HCT116 (cell line): ENCODE results near the gene PMF1. TPM values are rescaled to one million over a fixed set of nuclear protein-coding genes. Genes with fewer than 3 reads are reported as not detected.

ENCODE experiments used
- ATAC-seq: fragments of 200-7000 bp; cut with Tn5 transposase; 2 replicates; pipeline ENCODE4 v1.9.1; 2020; ENCODE audit warnings: mild to moderate bottlenecking, moderate library complexity
- BruUV-seq: library from RNA; stranded (reverse); fragments of 400-500 nt; replicated peaks from 2 replicates; lab custom pipeline; 2021; lab: Mats Ljungman, UMichigan
- CTCF ChIA-PET: fragments of 300-600 bp; sonication (Branson Sonifier 250); formaldehyde crosslinking; loops from one replicate; lab custom pipeline; 2021; ENCODE audit warnings: antibody characterized with exemption; lab: Charles Lee
- POLR2A ChIA-PET: fragments of 300-600, 350-600 bp; sonication (Branson Sonifier 250); formaldehyde crosslinking; loops from one replicate; lab custom pipeline; 2021; ENCODE audit warnings: antibody characterized with exemption; lab: Charles Lee
- RAD21 ChIA-PET, 2 experiments: fragments of 300-600 bp; sonication (Branson Sonifier 250); formaldehyde crosslinking; loops; one replicate each; lab custom pipeline; 2023; ENCODE audit warnings: low total read pairs in 2 of 2; ENCODE audit not compliant: uncharacterized antibody in 2 of 2, unreplicated experiment in 2 of 2, low non-redundant PET in 1 of 2; lab: Charles Lee
- DNase-seq: peaks from one replicate; pipeline ENCODE4 v3.0.0-alpha.2; 2010; ENCODE audit warnings: low read depth, low spot score
- H2AFZ ChIP-seq: fragments of 200-600 bp; shearing (Covaris generic), sonication (generic); 2 replicates; pipeline ENCODE4 v1.6.1; 2017; ENCODE audit warnings: low read depth, mixed run types, mixed read lengths, antibody characterized with exemption, low read length; ENCODE audit not compliant: poor library complexity, severe bottlenecking
- H3K27ac ChIP-seq: 2 replicates; pipeline ENCODE4 v1.5.1; 2012; ENCODE audit warnings: low read depth, low read length
- H3K27me3 ChIP-seq: fragments of 200-600 bp; sonication (generic); 2 replicates; pipeline ENCODE4 v1.6.1; 2016; ENCODE audit warnings: mixed run types, low read length, mixed read lengths; ENCODE audit not compliant: insufficient read depth
- H3K36me3 ChIP-seq, 2 experiments: fragments of 200-500 bp in 1 of 2; fragments of 200-600 bp in 1 of 2; sonication (Bioruptor generic) in 1 of 2; sonication (generic) in 1 of 2; 2 replicates each; pipeline versions ENCODE4 v1.5.1 to v1.6.1; 2014 to 2016; ENCODE audit warnings: low read length in 2 of 2, inconsistent platforms in 1 of 2, mixed read lengths in 1 of 2, mixed run types in 1 of 2; ENCODE audit not compliant: insufficient read depth in 2 of 2, control insufficient read depth in 1 of 2
- H3K4me1 ChIP-seq, 2 experiments: fragments of 200-600 bp in 1 of 2; sonication (generic) in 1 of 2; 2 replicates each; pipeline versions ENCODE4 v1.5.1 to v1.6.1; 2012 to 2017; ENCODE audit warnings: low read length in 2 of 2, inconsistent platforms in 1 of 2, mild to moderate bottlenecking in 1 of 2, mixed read lengths in 1 of 2, mixed run types in 1 of 2, moderate library complexity in 1 of 2; ENCODE audit not compliant: insufficient read depth in 2 of 2, control insufficient read depth in 1 of 2
- H3K4me2 ChIP-seq: fragments of 200-600 bp; sonication (generic); 2 replicates; pipeline ENCODE4 v1.6.1; 2017; ENCODE audit warnings: mixed run types, low read length, mixed read lengths
- H3K4me3 ChIP-seq, 2 experiments: fragments of 200-600 bp in 1 of 2; sonication (generic) in 1 of 2; replicated peaks in 1 of 2; 2 replicates each; pipeline ENCODE4 v1.5.1; 2011 to 2016; ENCODE audit warnings: low read length in 2 of 2, control low read depth in 1 of 2, low read depth in 1 of 2, mild to moderate bottlenecking in 1 of 2, mixed read lengths in 1 of 2, mixed run types in 1 of 2
- H3K79me2 ChIP-seq: fragments of 200-600 bp; sonication (generic); 2 replicates; pipeline ENCODE4 v1.6.1; 2017; ENCODE audit warnings: mild to moderate bottlenecking, mixed run types, low read length, moderate library complexity, mixed read lengths; ENCODE audit not compliant: insufficient read depth
- H3K9ac ChIP-seq: fragments of 200-600 bp; sonication (generic); 2 replicates; pipeline ENCODE4 v1.6.1; 2016; ENCODE audit warnings: low read length, mixed read lengths
- H3K9me2 ChIP-seq: fragments of 200-600 bp; sonication (generic), shearing (Covaris generic); 2 replicates; pipeline ENCODE4 v1.6.1; 2017; ENCODE audit warnings: mixed run types, mild to moderate bottlenecking, moderate library complexity; ENCODE audit not compliant: insufficient read depth
- H3K9me3 ChIP-seq, 2 experiments: fragments of 200-500 bp in 1 of 2; fragments of 200-600 bp in 1 of 2; sonication (Bioruptor generic) in 1 of 2; sonication (generic) in 1 of 2; 2 replicates each; pipeline ENCODE4 v1.6.1; 2014 to 2017; ENCODE audit warnings: low read length in 2 of 2, mixed read lengths in 2 of 2, inconsistent platforms in 1 of 2, low read depth in 1 of 2, mild to moderate bottlenecking in 1 of 2, mixed run types in 1 of 2, moderate library complexity in 1 of 2; ENCODE audit not compliant: control insufficient read depth in 1 of 2, insufficient read depth in 1 of 2
- H4K20me1 ChIP-seq: fragments of 200-600 bp; sonication (generic), shearing (Covaris generic); 2 replicates; pipeline ENCODE4 v1.6.1; 2017; ENCODE audit warnings: mixed run types, mild to moderate bottlenecking, moderate library complexity; ENCODE audit not compliant: insufficient read depth
- CBX3 ChIP-seq: IDR thresholded peaks from 2 replicates; pipeline ENCODE4 v1.6.1; 2012; ENCODE audit warnings: low read depth
- EGR1 ChIP-seq: IDR thresholded peaks from 2 replicates; pipeline ENCODE4 v1.6.1; 2012; ENCODE audit warnings: low read depth
- EZH2 ChIP-seq: fragments of 200-600 bp; sonication (generic); IDR thresholded peaks from 2 replicates; pipeline ENCODE4 v1.6.1; 2017; ENCODE audit warnings: antibody characterized with exemption, mixed run types
- EZH2phosphoT487 ChIP-seq: fragments of 200-600 bp; IDR thresholded peaks from 2 replicates; pipeline ENCODE4 v1.6.1; 2018; ENCODE audit warnings: antibody characterized with exemption, borderline replicate concordance
- FOSL1 ChIP-seq: IDR thresholded peaks from 2 replicates; pipeline ENCODE4 v1.6.1; 2012; ENCODE audit warnings: low read depth
- JUND ChIP-seq: IDR thresholded peaks from 2 replicates; pipeline ENCODE4 v1.6.1; 2012
- POLR2A ChIP-seq: IDR thresholded peaks from 2 replicates; pipeline ENCODE4 v1.7.0; 2011; ENCODE audit warnings: borderline replicate concordance; ENCODE audit not compliant: insufficient read depth, insufficient read length; ENCODE audit errors: extremely low read depth
- POLR2AphosphoS5 ChIP-seq: IDR thresholded peaks from 2 replicates; pipeline ENCODE4 v1.6.1; 2011; ENCODE audit warnings: mild to moderate bottlenecking, low read depth, low read length, moderate library complexity
- RAD21 ChIP-seq: IDR thresholded peaks from 2 replicates; pipeline ENCODE4 v1.6.1; 2012; ENCODE audit warnings: low read depth, mild to moderate bottlenecking
- SIN3A ChIP-seq: IDR thresholded peaks from 2 replicates; pipeline ENCODE4 v1.6.1; 2012; ENCODE audit warnings: low read depth
- SP1 ChIP-seq: IDR thresholded peaks from 2 replicates; pipeline ENCODE4 v1.6.1; 2012; ENCODE audit warnings: low read depth
- SRF ChIP-seq: IDR thresholded peaks from 2 replicates; pipeline ENCODE4 v1.6.1; 2012; ENCODE audit warnings: low read depth
- YY1 ChIP-seq: IDR thresholded peaks from 2 replicates; pipeline ENCODE4 v1.6.1; 2011; ENCODE audit warnings: low read length, low read depth, moderate library complexity, mild to moderate bottlenecking; ENCODE audit not compliant: insufficient replicate concordance; ENCODE audit errors: extremely low read depth
- ZNF274 ChIP-seq: fragments of 200-500 bp; sonication (Bioruptor generic); IDR thresholded peaks from 2 replicates; pipeline ENCODE4 v1.6.1; 2014; ENCODE audit warnings: mild to moderate bottlenecking, low read depth, low read length, inconsistent platforms
- intact Hi-C: fragments of 100-400 bp; cut with micrococcal nuclease; formaldehyde crosslinking; loops from 2 replicates; pipeline ENCODE4 v1.10.0; 2022
- total RNA-seq: library from RNA; stranded (reverse); gene quantifications from one replicate; pipeline ENCODE4 v1.2.1, GENCODE V29; 2021; ENCODE audit not compliant: unreplicated experiment
- TF ChIP-seq, protein P1 (sequence below): IDR thresholded peaks from 2 replicates; pipeline ENCODE4 v1.6.1; 2012
- TF ChIP-seq, protein P2 (sequence below), 3 experiments: fragments of 200-600 bp in 1 of 3; sonication (generic) in 1 of 3; IDR thresholded peaks in 2 of 3; conservative IDR thresholded peaks in 1 of 3; 2 replicates each; pipeline ENCODE4 v1.5.1; 2012 to 2017; ENCODE audit warnings: low read depth in 2 of 3, low read length in 2 of 3, antibody characterized with exemption in 1 of 3, borderline replicate concordance in 1 of 3, control low read depth in 1 of 3, mild to moderate bottlenecking in 1 of 3, mixed read lengths in 1 of 3, mixed run types in 1 of 3, moderate library complexity in 1 of 3; ENCODE audit not compliant: insufficient read depth in 1 of 3
- TF ChIP-seq, protein P3 (sequence below): IDR thresholded peaks from 2 replicates; pipeline ENCODE4 v1.6.1; 2011; ENCODE audit warnings: mild to moderate bottlenecking, low read length, moderate library complexity; ENCODE audit not compliant: insufficient replicate concordance; ENCODE audit errors: extremely low read depth

PMF1 gene
- total RNA-seq, 1 experiment from 2014 or later: 52.6 TPM

DNA sequence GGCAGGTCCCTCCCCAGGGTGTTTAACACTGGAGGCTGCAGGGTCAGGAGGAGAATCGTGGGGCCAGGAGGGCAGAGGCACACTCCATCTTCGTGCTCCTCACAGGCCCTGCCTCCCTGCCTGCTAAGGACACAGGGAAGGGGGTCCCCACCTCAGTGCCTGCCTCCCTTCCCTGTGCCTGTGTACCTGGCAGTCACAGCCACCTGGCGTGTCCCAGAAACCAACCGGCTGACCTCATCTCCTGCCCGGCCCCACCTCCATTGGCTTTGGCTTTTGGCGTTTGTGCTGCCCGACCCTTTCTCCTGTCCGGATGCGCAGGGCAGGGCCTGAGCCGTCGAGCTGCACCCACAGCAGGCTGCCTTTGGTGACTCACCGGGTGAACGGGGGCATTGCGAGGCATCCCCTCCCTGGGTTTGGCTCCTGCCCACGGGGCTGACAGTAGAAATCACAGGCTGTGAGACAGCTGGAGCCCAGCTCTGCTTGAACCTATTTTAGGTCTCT is 28.6 kb downstream of the PMF1 start:
- ChIA-PET RAD21 (no interaction called here), POLR2A (no interaction called here), CTCF (no interaction called here)
- Histone ChIP-seq H3K9ac (no peak overlapping the region), H2AFZ (no peak overlapping the region), H3K27me3 (no peaks in the 10 kb centered on the region), H3K9me2 (no peaks in the 10 kb centered on the region), H3K4me1 (peaks cover 6 to 12% of the 10 kb centered on the region in 2 experiments; a peak in 3 of 4 replicates), H3K27ac (no peak overlapping the region), H3K4me2 (peak overlapping the region; percentile 32; the same call in 1 of the 2 replicates), H3K79me2 (no peaks in the 10 kb centered on the region), H3K9me3 (no peaks in the 10 kb centered on the region), H3K4me3 (no peak overlapping the region), H3K36me3 (peaks cover 0 to 8% of the 10 kb centered on the region in 2 experiments; a peak in 1 of 4 replicates), H4K20me1 (no peaks in the 10 kb centered on the region)
- DNase-seq (no peak), ATAC-seq (peak; percentile 52)
- no TSS peak for BruUV-seq
- intact Hi-C loops: no loop called here
- TF ChIP-seq FOSL1 (no peak), SRF (no peak), SIN3A (no peak), RAD21 (no peak), JUND (no peak), POLR2A (no peak), EGR1 (no peak), ZNF274 (no peak), SP1 (no peak), POLR2AphosphoS5 (no peak), YY1 (no peak), CBX3 (no peak), EZH2 (no peak), EZH2phosphoT487 (no peak)
- TF ChIP-seq, protein P1, sequence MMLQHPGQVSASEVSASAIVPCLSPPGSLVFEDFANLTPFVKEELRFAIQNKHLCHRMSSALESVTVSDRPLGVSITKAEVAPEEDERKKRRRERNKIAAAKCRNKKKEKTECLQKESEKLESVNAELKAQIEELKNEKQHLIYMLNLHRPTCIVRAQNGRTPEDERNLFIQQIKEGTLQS: no peak
- TF ChIP-seq, protein P2, sequence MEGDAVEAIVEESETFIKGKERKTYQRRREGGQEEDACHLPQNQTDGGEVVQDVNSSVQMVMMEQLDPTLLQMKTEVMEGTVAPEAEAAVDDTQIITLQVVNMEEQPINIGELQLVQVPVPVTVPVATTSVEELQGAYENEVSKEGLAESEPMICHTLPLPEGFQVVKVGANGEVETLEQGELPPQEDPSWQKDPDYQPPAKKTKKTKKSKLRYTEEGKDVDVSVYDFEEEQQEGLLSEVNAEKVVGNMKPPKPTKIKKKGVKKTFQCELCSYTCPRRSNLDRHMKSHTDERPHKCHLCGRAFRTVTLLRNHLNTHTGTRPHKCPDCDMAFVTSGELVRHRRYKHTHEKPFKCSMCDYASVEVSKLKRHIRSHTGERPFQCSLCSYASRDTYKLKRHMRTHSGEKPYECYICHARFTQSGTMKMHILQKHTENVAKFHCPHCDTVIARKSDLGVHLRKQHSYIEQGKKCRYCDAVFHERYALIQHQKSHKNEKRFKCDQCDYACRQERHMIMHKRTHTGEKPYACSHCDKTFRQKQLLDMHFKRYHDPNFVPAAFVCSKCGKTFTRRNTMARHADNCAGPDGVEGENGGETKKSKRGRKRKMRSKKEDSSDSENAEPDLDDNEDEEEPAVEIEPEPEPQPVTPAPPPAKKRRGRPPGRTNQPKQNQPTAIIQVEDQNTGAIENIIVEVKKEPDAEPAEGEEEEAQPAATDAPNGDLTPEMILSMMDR (IDR thresholded peaks at IDR 0.05 in 2 of 3, conservative IDR thresholded peaks at IDR 0.05 in 1 of 3; ENCODE audit: borderline replicate concordance in 1 of 3, insufficient read depth in 1 of 3, low read depth in 2 of 3, low read length in 2 of 3): no peak
- TF ChIP-seq, protein P3, sequence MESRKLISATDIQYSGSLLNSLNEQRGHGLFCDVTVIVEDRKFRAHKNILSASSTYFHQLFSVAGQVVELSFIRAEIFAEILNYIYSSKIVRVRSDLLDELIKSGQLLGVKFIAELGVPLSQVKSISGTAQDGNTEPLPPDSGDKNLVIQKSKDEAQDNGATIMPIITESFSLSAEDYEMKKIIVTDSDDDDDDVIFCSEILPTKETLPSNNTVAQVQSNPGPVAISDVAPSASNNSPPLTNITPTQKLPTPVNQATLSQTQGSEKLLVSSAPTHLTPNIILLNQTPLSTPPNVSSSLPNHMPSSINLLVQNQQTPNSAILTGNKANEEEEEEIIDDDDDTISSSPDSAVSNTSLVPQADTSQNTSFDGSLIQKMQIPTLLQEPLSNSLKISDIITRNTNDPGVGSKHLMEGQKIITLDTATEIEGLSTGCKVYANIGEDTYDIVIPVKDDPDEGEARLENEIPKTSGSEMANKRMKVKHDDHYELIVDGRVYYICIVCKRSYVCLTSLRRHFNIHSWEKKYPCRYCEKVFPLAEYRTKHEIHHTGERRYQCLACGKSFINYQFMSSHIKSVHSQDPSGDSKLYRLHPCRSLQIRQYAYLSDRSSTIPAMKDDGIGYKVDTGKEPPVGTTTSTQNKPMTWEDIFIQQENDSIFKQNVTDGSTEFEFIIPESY: no peak
